Renal cortical epithelial cell (primary cell): ENCODE data around the gene B3GAT1. TPM values are rescaled to one million over a fixed set of nuclear protein-coding genes. Genes with fewer than 3 reads are reported as not detected.

Experiments
- DNase-seq: peaks from one replicate; pipeline ENCODE4 v3.0.0-alpha.2; 2011; ENCODE audit warnings: low read depth
- total RNA-seq: library from RNA; depleted of rRNA; stranded (reverse); fragments of >200 nt; gene quantifications from 2 replicates; pipeline ENCODE4 v1.2.3, GENCODE V29; 2014

B3GAT1 gene
- total RNA-seq, 1 donor from 2014 or later, result 0.10 TPM

GRCh38 chr11:134410766-134411165, 1.3 kb downstream of the B3GAT1 start:
- DNase-seq, result no peak

- no peak for DNase-seq
Measured at GRCh38 chr11:134409552-134410429, 2.3 kb downstream of the B3GAT1 start.

GRCh38 chr11:134407923-134408322, 4.1 kb downstream of the B3GAT1 start:
- no peak for DNase-seq

GRCh38 chr11:134407321-134407828, 4.7 kb downstream of the B3GAT1 start:
- DNase-seq, result no peak

GRCh38 chr11:134406264-134407185, 5.5 kb downstream of the B3GAT1 start:
- peak; percentile 19 for DNase-seq

GRCh38 chr11:134405841-134406240, 6.2 kb downstream of the B3GAT1 start:
- no peak for DNase-seq

- no peak for DNase-seq
Measured at GRCh38 chr11:134405436-134405835, 6.6 kb downstream of the B3GAT1 start.

GRCh38 chr11:134404575-134405341, 7.3 kb downstream of the B3GAT1 start:
- DNase-seq, result no peak

GRCh38 chr11:134402910-134403309, 9.1 kb downstream of the B3GAT1 start:
- no peak for DNase-seq

- peak; percentile 19 for DNase-seq
Measured at GRCh38 chr11:134401825-134402809, 9.9 kb downstream of the B3GAT1 start.

GRCh38 chr11:134399996-134400395, 12.0 kb downstream of the B3GAT1 start:
- DNase-seq, result no peak

- DNase-seq, result no peak
Measured at GRCh38 chr11:134399293-134399654, 12.8 kb downstream of the B3GAT1 start.

- no peak for DNase-seq
Measured at GRCh38 chr11:134398644-134399292, 13.3 kb downstream of the B3GAT1 start.

GRCh38 chr11:134398079-134398444, 14.0 kb downstream of the B3GAT1 start:
- DNase-seq, result no peak

- no peak for DNase-seq
Measured at GRCh38 chr11:134397304-134398078, 14.6 kb downstream of the B3GAT1 start.

GRCh38 chr11:134395002-134395401, 17.0 kb downstream of the B3GAT1 start:
- DNase-seq, result no peak

- no peak for DNase-seq
Measured at GRCh38 chr11:134394311-134394710, 17.7 kb downstream of the B3GAT1 start.

GRCh38 chr11:134393638-134394037, 18.4 kb downstream of the B3GAT1 start:
- DNase-seq, result no peak

- no peak for DNase-seq
Measured at GRCh38 chr11:134392953-134393615, 19.0 kb downstream of the B3GAT1 start.
